GM12878 (cell line): ENCODE measurements around the gene EIF5. TPM values are rescaled to one million over a fixed set of nuclear protein-coding genes. Genes with fewer than 3 reads are reported as not detected.

Source experiments
- ATAC-seq: fragments of 200-7000 bp; cut with Tn5 transposase; 3 replicates; pipeline ENCODE4 v1.9.1; 2020; ENCODE audit warnings: mild to moderate bottlenecking, moderate library complexity
- BruUV-seq: library from RNA; stranded (reverse); fragments of 400-500 nt; replicated peaks from 2 replicates; lab custom pipeline; 2021; lab: Mats Ljungman, UMichigan
- CTCF ChIA-PET: fragments of 300-600 bp; sonication (Branson Sonifier 250); formaldehyde crosslinking; extraction: SDS; loops from one replicate; lab custom pipeline; 2021; ENCODE audit warnings: inconsistent platforms; lab: Yijun Ruan, JAX
- POLR2A ChIA-PET: fragments of 350-600 bp; formaldehyde crosslinking; extraction: SDS; loops from one replicate; lab custom pipeline; 2021; ENCODE audit warnings: inconsistent platforms; lab: Charles Lee
- RAD21 ChIA-PET: fragments of 300-600 bp; sonication (Branson Sonifier 250); formaldehyde crosslinking; loops from one replicate; lab custom pipeline; 2023; ENCODE audit warnings: antibody characterized with exemption; ENCODE audit not compliant: unreplicated experiment; lab: Charles Lee
- SMC1A ChIA-PET: fragments of 300-600 bp; sonication (Branson Sonifier 250); formaldehyde crosslinking; loops from one replicate; lab custom pipeline; 2023; ENCODE audit not compliant: unreplicated experiment, uncharacterized antibody; lab: Charles Lee
- DNase-seq: peaks from one replicate; pipeline ENCODE4 v3.0.0-alpha.2; 2011; ENCODE audit warnings: low read depth, low spot score
- FAIRE-seq: peaks from 3 replicates; lab custom pipeline; 2011; peaks lifted over from hg19 to GRCh38; lab: Jason Lieb, UNC
- H2AFZ ChIP-seq: 2 replicates; pipeline ENCODE4 v1.6.0; 2011; ENCODE audit warnings: low read depth, low read length, control low read depth; ENCODE audit not compliant: control insufficient read depth
- H3K27ac ChIP-seq: 2 replicates; pipeline ENCODE4 v1.5.1; 2011; ENCODE audit warnings: control low read depth; ENCODE audit not compliant: control insufficient read depth, insufficient read depth
- H3K27me3 ChIP-seq, 2 experiments: replicated peaks in 1 of 2; 2 replicates each; pipeline versions ENCODE4 v1.6.0 to v1.6.1; 2011; ENCODE audit warnings: low read length in 1 of 2; ENCODE audit not compliant: control insufficient read depth in 2 of 2, insufficient read depth in 2 of 2
- H3K36me3 ChIP-seq, 2 experiments: 2 replicates each; pipeline ENCODE4 v1.5.1; 2011; ENCODE audit warnings: low read length in 1 of 2; ENCODE audit not compliant: control insufficient read depth in 2 of 2, insufficient read depth in 2 of 2
- H3K4me1 ChIP-seq: 2 replicates; pipeline ENCODE4 v1.6.1; 2011; ENCODE audit warnings: mild to moderate bottlenecking, low read length, moderate library complexity, mixed read lengths; ENCODE audit not compliant: control insufficient read depth, insufficient read depth
- H3K4me2 ChIP-seq: 2 replicates; pipeline ENCODE4 v1.6.0; 2011; ENCODE audit warnings: control low read depth; ENCODE audit not compliant: control insufficient read depth, insufficient read depth
- H3K4me3 ChIP-seq: fragments of 200-600 bp; sonication (generic); 2 replicates; pipeline ENCODE4 v1.5.1; 2016
- H3K79me2 ChIP-seq: 2 replicates; pipeline ENCODE4 v1.6.0; 2011; ENCODE audit warnings: low read length; ENCODE audit not compliant: control insufficient read depth, insufficient read depth
- H3K9ac ChIP-seq: 2 replicates; pipeline ENCODE4 v1.8.0; 2011; ENCODE audit warnings: low read length, control low read depth, mixed read lengths; ENCODE audit not compliant: control insufficient read depth, insufficient read depth
- H3K9me3 ChIP-seq: replicated peaks from 3 replicates; pipeline ENCODE4 v1.5.1; 2011; ENCODE audit warnings: mild to moderate bottlenecking, low read length; ENCODE audit not compliant: control insufficient read depth, insufficient read depth
- H4K20me1 ChIP-seq: 2 replicates; pipeline ENCODE4 v1.6.0; 2011; ENCODE audit not compliant: control insufficient read depth, insufficient read depth
- KLF5 ChIP-seq: fragments of 450-650 bp; IDR thresholded peaks from 2 replicates; pipeline ENCODE4 v1.6.1; 2014; ENCODE audit warnings: mild to moderate bottlenecking; ENCODE audit not compliant: partially characterized antibody
- MYC ChIP-seq: IDR thresholded peaks from 2 replicates; pipeline ENCODE4 v1.6.1; 2011; ENCODE audit warnings: mild to moderate bottlenecking, low read length, moderate library complexity, inconsistent platforms; ENCODE audit not compliant: insufficient read depth, insufficient replicate concordance, insufficient read length, severe bottlenecking
- NBN ChIP-seq: fragments of 450-650 bp; IDR thresholded peaks from 2 replicates; pipeline ENCODE4 v1.6.1; 2016
- POLR2AphosphoS5 ChIP-seq: IDR thresholded peaks from 2 replicates; pipeline ENCODE4 v1.6.1; 2011; ENCODE audit warnings: mild to moderate bottlenecking, low read length, inconsistent platforms
- WGBS: methylation state at CpG from one replicate; pipeline ENCODE4 v1.1.6; 2016; ENCODE audit warnings: low lambda C conversion rate; ENCODE audit not compliant: insufficient replicate concordance, insufficient coverage; ENCODE audit errors: missing lambda C conversion rate; 5-methylcytosine and 5-hydroxymethylcytosine counted together
- in situ Hi-C: fragments of 300-500 bp; cut with MboI; formaldehyde crosslinking; loops from 9 replicates; pipeline ENCODE4 v1.14.3; 2018; ENCODE audit warnings: mixed read lengths
- intact Hi-C: fragments of 100-400 bp; cut with micrococcal nuclease; formaldehyde crosslinking; loops from one replicate; pipeline ENCODE4 v1.14.2; 2022; ENCODE audit not compliant: unreplicated experiment
- polyA plus RNA-seq, 11 experiments: library from polyadenylated mRNA; depleted of rRNA in 4 of 11; unstranded in 6 of 11; stranded (reverse) in 5 of 11; fragments of >200 nt; fragmentation: Nextera tagmentation in 4 of 11; fragmentation: Illumina TruSeq in 1 of 11; extraction: Ambion mirVana in 4 of 11; extraction: Trizol in 1 of 11; gene quantifications; 1 replicate in 1 of 11; 2 replicates in 10 of 11; pipeline versions ENCODE4 v1.2.1 to v1.2.3, GENCODE V29; 2011 to 2016; ENCODE audit warnings: inconsistent platforms in 2 of 11, missing spikeins in 2 of 11, low read depth in 1 of 11
- total RNA-seq, 4 experiments: library from RNA; depleted of rRNA in 3 of 4; stranded (reverse); fragments of >200 nt in 3 of 4; fragmentation: Illumina TruSeq in 1 of 4; extraction: Trizol in 1 of 4; gene quantifications; 2 replicates each; pipeline versions ENCODE4 v1.2.1 to v1.2.3, GENCODE V29; 2013 to 2021

The EIF5 gene
- total and polyA plus RNA-seq, 10 of the 15 experiments (the other 5 are each of a cell fraction or from before 2014, with no cell fraction given): 51.2 to 360 (median 115) TPM

GRCh38 chr14:103340480-103341212, 6.6 kb downstream of the EIF5 start:
- Histone ChIP-seq H4K20me1 (0 out of 2 replicates have a peak, but pooled peaks cover 8% of the 10 kb centered on the region), H3K79me2 (peaks cover 25% of the 10 kb centered on the region), H2AFZ (no peak overlapping the region), H3K27ac (no peak overlapping the region), H3K4me2 (no peak overlapping the region), H3K4me3 (no peak overlapping the region), H3K27me3 (no peaks in the 10 kb centered on the region), H3K4me1 (peaks cover 5% of the 10 kb centered on the region; the same call in 1 of the 2 replicates), H3K36me3 (peaks cover 21 to 78% of the 10 kb centered on the region in 2 experiments), H3K9ac (no peak overlapping the region), H3K9me3 (no peaks in the 10 kb centered on the region)
- 82% methylated on average over 6 of the region's 6 CpGs for WGBS
- RAD21 ChIA-PET: no interaction called here
- no peak for FAIRE-seq
- CTCF ChIA-PET: interaction anchor here (0.8 to 6.6 kb wide), 3 partner anchors 14 to 51 kb away, joined by 3 to 38 read pairs (median 3); no protein-coding TSS in a partner anchor
- no peak for ATAC-seq
- intact Hi-C loops (no loop called here), in situ Hi-C loops (no loop called here)
- no peak for DNase-seq
- POLR2A ChIA-PET: interaction anchor here (0.8 kb wide), 1 partner anchor 38 kb away, joined by 3 read pairs; no protein-coding TSS in a partner anchor
- BruUV-seq: TSS peak; percentile 0
- peak; percentile 60; the same call in 1 of the 2 replicates for TF ChIP-seq POLR2AphosphoS5
- no peak for TF ChIP-seq MYC
- SMC1A ChIA-PET: no interaction called here

GRCh38 chr14:103341250-103342129, 7.5 kb downstream of the EIF5 start:
- FAIRE-seq: no peak
- Histone ChIP-seq H3K27me3 (no peaks in the 10 kb centered on the region), H3K27ac (no peak overlapping the region), H3K4me1 (no peaks in the 10 kb centered on the region), H3K36me3 (peaks cover 17 to 72% of the 10 kb centered on the region in 2 experiments), H2AFZ (no peak overlapping the region), H4K20me1 (0 out of 2 replicates have a peak, but pooled peaks cover 3% of the 10 kb centered on the region), H3K4me2 (no peak overlapping the region), H3K9ac (no peak overlapping the region), H3K9me3 (no peaks in the 10 kb centered on the region), H3K4me3 (no peak overlapping the region), H3K79me2 (peaks cover 16% of the 10 kb centered on the region)
- ChIA-PET CTCF (interaction anchor here (0.8 to 6.6 kb wide), 2 partner anchors 13 to 50 kb away, joined by 3 to 38 read pairs; no protein-coding TSS in a partner anchor), RAD21 (no interaction called here), SMC1A (no interaction called here), POLR2A (no interaction called here)
- no peak for ATAC-seq
- intact Hi-C loops (no loop called here), in situ Hi-C loops (no loop called here)
- no peak for DNase-seq
- BruUV-seq: no TSS peak
- 79% methylated on average over 5 of the region's 5 CpGs for WGBS
- TF ChIP-seq KLF5 (no peak), POLR2AphosphoS5 (peak; percentile 56; the same call in 1 of the 2 replicates), NBN (no peak)
